ENCODE results near the gene NKX2-2.

GRCh38 chr20:21511485-21511849 is 2.4 kb downstream of the NKX2-2 start:
- TF ChIP-seq CTCF (conservative IDR thresholded peaks at IDR 0.05 in 1 of 2, IDR thresholded peaks at IDR 0.05 in 1 of 2; ENCODE audit: low read depth in 1 of 2, low read length in 2 of 2) (no peak), EZH2 (IDR thresholded peaks at IDR 0.05; ENCODE audit: low read length, missing control alignments) (no peak)
